ENCODE measurements around the gene EXOC4. TPM values are rescaled to one million over a fixed set of nuclear protein-coding genes. Genes with fewer than 3 reads are reported as not detected.

The EXOC4 gene
- total RNA-seq, 2 donors from 2014 or later, result 106 to 115 TPM

DNA sequence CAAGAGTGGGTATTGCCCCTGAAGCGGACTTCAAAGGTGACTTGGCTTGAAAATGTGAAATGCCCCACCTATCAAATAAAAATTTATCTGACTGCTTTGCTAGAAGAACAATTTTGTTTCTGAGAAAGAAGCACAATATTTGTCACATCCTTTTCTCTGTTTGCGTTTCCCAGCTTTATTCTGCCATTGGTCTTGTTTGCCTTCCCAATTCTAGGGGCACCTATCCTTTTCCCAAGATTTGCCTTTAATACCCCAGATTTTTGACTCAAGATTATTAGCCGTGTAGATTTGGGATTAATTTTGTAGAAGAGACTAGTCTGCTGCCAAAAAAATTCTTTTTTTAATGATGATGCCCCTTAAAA lies 764.0 kb downstream of the EXOC4 start:
- H3K27me3 ChIP-seq (ENCODE audit: control insufficient read depth, insufficient read depth, low read length, poor library complexity, severe bottlenecking), result no peaks in the 10 kb centered on the region
- peaks cover 4% of the 10 kb centered on the region for H3K36me3 ChIP-seq (ENCODE audit: control insufficient read depth, insufficient read depth, low read length)
- H3K4me1 Mint-ChIP-seq, result peaks cover 13% of the 10 kb centered on the region
- DNase-seq, result no peak
- H3K27ac ChIP-seq (ENCODE audit: low read depth, low read length), result no peak overlapping the region
- TF ChIP-seq, protein P1, sequence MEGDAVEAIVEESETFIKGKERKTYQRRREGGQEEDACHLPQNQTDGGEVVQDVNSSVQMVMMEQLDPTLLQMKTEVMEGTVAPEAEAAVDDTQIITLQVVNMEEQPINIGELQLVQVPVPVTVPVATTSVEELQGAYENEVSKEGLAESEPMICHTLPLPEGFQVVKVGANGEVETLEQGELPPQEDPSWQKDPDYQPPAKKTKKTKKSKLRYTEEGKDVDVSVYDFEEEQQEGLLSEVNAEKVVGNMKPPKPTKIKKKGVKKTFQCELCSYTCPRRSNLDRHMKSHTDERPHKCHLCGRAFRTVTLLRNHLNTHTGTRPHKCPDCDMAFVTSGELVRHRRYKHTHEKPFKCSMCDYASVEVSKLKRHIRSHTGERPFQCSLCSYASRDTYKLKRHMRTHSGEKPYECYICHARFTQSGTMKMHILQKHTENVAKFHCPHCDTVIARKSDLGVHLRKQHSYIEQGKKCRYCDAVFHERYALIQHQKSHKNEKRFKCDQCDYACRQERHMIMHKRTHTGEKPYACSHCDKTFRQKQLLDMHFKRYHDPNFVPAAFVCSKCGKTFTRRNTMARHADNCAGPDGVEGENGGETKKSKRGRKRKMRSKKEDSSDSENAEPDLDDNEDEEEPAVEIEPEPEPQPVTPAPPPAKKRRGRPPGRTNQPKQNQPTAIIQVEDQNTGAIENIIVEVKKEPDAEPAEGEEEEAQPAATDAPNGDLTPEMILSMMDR (conservative IDR thresholded peaks at IDR 0.05), result peak; percentile 30
- no peak overlapping the region for H3K27ac Mint-ChIP-seq
- no peaks in the 10 kb centered on the region for H3K9me3 Mint-ChIP-seq
- 80 to 87% methylated on average over 3 of the region's 3 CpGs for WGBS, 2 experiments (ENCODE audit: insufficient coverage in 1 of 2, insufficient read length in 1 of 2)
- H3K4me3 ChIP-seq (ENCODE audit: low read length), result no peak overlapping the region
- H3K4me3 Mint-ChIP-seq, result no peak overlapping the region
- H3K9ac ChIP-seq (ENCODE audit: extremely low read depth, low read length, poor library complexity, severe bottlenecking), result no peak overlapping the region
- H3K36me3 Mint-ChIP-seq (ENCODE audit: low read depth), result peaks cover 5% of the 10 kb centered on the region
- H3K4me1 ChIP-seq (ENCODE audit: control insufficient read depth, insufficient read depth, low read length), result peaks cover 3% of the 10 kb centered on the region
- H3K27me3 Mint-ChIP-seq (ENCODE audit: insufficient read depth), result no peaks in the 10 kb centered on the region
- no peaks in the 10 kb centered on the region for H3K9me3 ChIP-seq (ENCODE audit: control insufficient read depth, low read length)

- Mint-ChIP-seq H3K4me1 (peaks cover 17% of the 10 kb centered on the region), H3K36me3 (ENCODE audit: low read depth) (no peaks in the 10 kb centered on the region), H3K27me3 (ENCODE audit: insufficient read depth) (no peaks in the 10 kb centered on the region), H3K4me3 (no peak overlapping the region), H3K9me3 (no peaks in the 10 kb centered on the region), H3K27ac (no peak overlapping the region)
- no peak overlapping the region for H3K4me3 ChIP-seq (ENCODE audit: low read length)
- no peak overlapping the region for H3K9ac ChIP-seq (ENCODE audit: extremely low read depth, low read length, poor library complexity, severe bottlenecking)
- H3K27me3 ChIP-seq (ENCODE audit: control insufficient read depth, insufficient read depth, low read length, poor library complexity, severe bottlenecking), result no peaks in the 10 kb centered on the region
- H3K36me3 ChIP-seq (ENCODE audit: control insufficient read depth, insufficient read depth, low read length), result no peaks in the 10 kb centered on the region
- no peak overlapping the region for H3K27ac ChIP-seq (ENCODE audit: low read depth, low read length)
- 93 to 100% methylated on average over 1 to 3 of the region's 3 CpGs for WGBS, 2 experiments (ENCODE audit: insufficient coverage in 1 of 2, insufficient read length in 1 of 2)
- TF ChIP-seq, protein P1 (conservative IDR thresholded peaks at IDR 0.05), result no peak
- DNase-seq, result no peak
- peaks cover 3% of the 10 kb centered on the region for H3K4me1 ChIP-seq (ENCODE audit: control insufficient read depth, insufficient read depth, low read length)
- H3K9me3 ChIP-seq (ENCODE audit: control insufficient read depth, low read length), result no peaks in the 10 kb centered on the region
Observed at GRCh38 chr7:134018306-134018705, 765.4 kb downstream of the EXOC4 start.

GRCh38 chr7:134019251-134019650 lies 766.4 kb downstream of the EXOC4 start:
- Histone ChIP-seq H3K9ac (ENCODE audit: extremely low read depth, low read length, poor library complexity, severe bottlenecking) (no peak overlapping the region), H3K36me3 (ENCODE audit: control insufficient read depth, insufficient read depth, low read length) (no peaks in the 10 kb centered on the region), H3K27ac (ENCODE audit: low read depth, low read length) (no peak overlapping the region), H3K9me3 (ENCODE audit: control insufficient read depth, low read length) (no peaks in the 10 kb centered on the region), H3K4me3 (ENCODE audit: low read length) (no peak overlapping the region), H3K27me3 (ENCODE audit: control insufficient read depth, insufficient read depth, low read length, poor library complexity, severe bottlenecking) (no peaks in the 10 kb centered on the region), H3K4me1 (ENCODE audit: control insufficient read depth, insufficient read depth, low read length) (peaks cover 3% of the 10 kb centered on the region)
- no peak for DNase-seq
- TF ChIP-seq, protein P1 (conservative IDR thresholded peaks at IDR 0.05), result no peak
- Mint-ChIP-seq H3K4me3 (no peak overlapping the region), H3K4me1 (peaks cover 17% of the 10 kb centered on the region), H3K36me3 (ENCODE audit: low read depth) (peaks cover 3% of the 10 kb centered on the region), H3K27ac (no peak overlapping the region), H3K9me3 (no peaks in the 10 kb centered on the region), H3K27me3 (ENCODE audit: insufficient read depth) (no peaks in the 10 kb centered on the region)
- WGBS, 2 experiments (ENCODE audit: insufficient coverage in 1 of 2, insufficient read length in 1 of 2), result 50 to 100% methylated on average over 1 to 2 of the region's 2 CpGs
